K562 (cell line): ENCODE measurements around the gene CACNA2D2. TPM values are rescaled to one million over a fixed set of nuclear protein-coding genes. Genes with fewer than 3 reads are reported as not detected.
A peak's percentile ranks its signal among the peaks of the same experiment; 100 is the strongest.

Experiments
- ELF2 ChIP-seq: fragments of 250-450 bp; sonication (Bioruptor Pico); IDR thresholded peaks from 2 replicates; pipeline ENCODE4 v1.5.0; 2021; ENCODE audit warnings: mild to moderate bottlenecking
- MYNN ChIP-seq, 2 experiments: sonication (generic); formaldehyde crosslinking in 1 of 2; IDR thresholded peaks; 2 replicates each; pipeline versions ENCODE4 v1.5.0 to v1.6.1; 2016 to 2020; ENCODE audit warnings: antibody characterized with exemption in 1 of 2, missing genetic modification reagents in 1 of 2
- RFX1 ChIP-seq: fragments of 450-650 bp; IDR thresholded peaks from 2 replicates; pipeline ENCODE4 v1.6.1; 2016; ENCODE audit warnings: mild to moderate bottlenecking, moderate library complexity
- SLC30A9 ChIP-seq: fragments of 250-450 bp; sonication (Bioruptor Pico); IDR thresholded peaks from 2 replicates; pipeline ENCODE4 v1.8.0; 2022; ENCODE audit warnings: mild to moderate bottlenecking, moderate library complexity
- polyA plus RNA-seq, 8 experiments: library from polyadenylated mRNA; depleted of rRNA in 4 of 8; stranded (reverse) in 5 of 8; unstranded in 3 of 8; fragments of >200 nt; fragmentation: Nextera tagmentation in 2 of 8; fragmentation: Illumina TruSeq in 1 of 8; extraction: Ambion mirVana in 2 of 8; extraction: Trizol in 1 of 8; gene quantifications; 2 replicates each; pipeline versions ENCODE4 v1.2.1 to v1.2.3, GENCODE V29; 2011 to 2014; ENCODE audit warnings: inconsistent platforms in 1 of 8, missing spikeins in 1 of 8
- total RNA-seq, 7 experiments: library from RNA; depleted of rRNA in 6 of 7; stranded (reverse); fragments of >200 nt in 6 of 7; fragmentation: Illumina TruSeq in 2 of 7; extraction: Trizol in 2 of 7; gene quantifications; 2 replicates each; pipeline versions ENCODE4 v1.2.1 to v1.2.3, GENCODE V29; 2011 to 2021; ENCODE audit warnings: low replicate concordance in 1 of 7
- TF ChIP-seq, protein P1 (sequence below), 2 experiments: fragments of 450-650 bp; IDR thresholded peaks; 2 replicates each; pipeline ENCODE4 v1.6.1; 2016; ENCODE audit warnings: mild to moderate bottlenecking in 2 of 2, borderline replicate concordance in 1 of 2, low read depth in 1 of 2, moderate library complexity in 1 of 2
- TF ChIP-seq, protein P2 (sequence below): fragments of 200-600 bp; sonication (generic); IDR thresholded peaks from one replicate; pipeline ENCODE4 v1.6.1; 2012; ENCODE audit warnings: mild to moderate bottlenecking, low read depth, low read length, inconsistent platforms

The CACNA2D2 gene
- total and polyA plus RNA-seq, 9 of the 15 experiments (the other 6 are each of a cell fraction or from before 2014, with no cell fraction given): 0.11 to 0.58 (median 0.36) TPM; not detected in 2

DNA sequence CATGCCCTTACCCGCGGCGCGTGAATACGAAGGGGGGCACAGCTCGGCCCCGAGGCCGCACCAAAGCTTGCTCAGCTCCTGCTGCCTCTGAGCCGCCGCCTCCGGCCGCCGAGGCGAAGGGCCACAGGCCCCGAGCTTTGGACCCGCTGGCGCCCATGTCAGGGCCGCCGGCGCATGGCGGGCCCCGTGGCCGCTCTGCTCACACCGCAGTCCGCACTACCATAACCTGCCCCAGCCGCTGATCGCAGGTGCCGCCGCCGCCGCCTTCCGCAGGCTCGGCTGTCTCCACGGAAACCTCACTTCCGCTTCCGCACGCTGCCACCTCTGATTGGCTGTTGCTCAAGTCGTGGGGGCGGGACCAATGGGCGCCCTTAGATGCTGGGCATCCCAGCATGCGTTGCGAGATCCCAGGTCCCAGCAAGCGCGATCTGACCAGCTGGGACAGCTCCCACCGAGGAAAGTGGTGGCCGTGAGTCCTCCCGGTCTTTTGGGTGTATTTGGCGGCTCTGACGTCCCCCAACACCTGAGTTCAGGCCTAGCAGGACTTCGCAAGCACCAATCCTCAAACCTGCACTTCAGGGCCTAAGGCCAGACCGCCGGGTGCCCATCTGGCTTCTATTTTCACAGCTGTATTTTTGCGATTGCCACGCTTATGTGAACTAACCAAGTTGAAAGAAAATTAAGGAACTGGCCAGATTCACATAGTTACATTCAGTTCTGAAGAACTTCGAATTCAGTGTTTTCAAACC, 175.3 kb downstream of the CACNA2D2 start, which contains the start of gene TUSC2 (continued):
- TF ChIP-seq, protein P1, sequence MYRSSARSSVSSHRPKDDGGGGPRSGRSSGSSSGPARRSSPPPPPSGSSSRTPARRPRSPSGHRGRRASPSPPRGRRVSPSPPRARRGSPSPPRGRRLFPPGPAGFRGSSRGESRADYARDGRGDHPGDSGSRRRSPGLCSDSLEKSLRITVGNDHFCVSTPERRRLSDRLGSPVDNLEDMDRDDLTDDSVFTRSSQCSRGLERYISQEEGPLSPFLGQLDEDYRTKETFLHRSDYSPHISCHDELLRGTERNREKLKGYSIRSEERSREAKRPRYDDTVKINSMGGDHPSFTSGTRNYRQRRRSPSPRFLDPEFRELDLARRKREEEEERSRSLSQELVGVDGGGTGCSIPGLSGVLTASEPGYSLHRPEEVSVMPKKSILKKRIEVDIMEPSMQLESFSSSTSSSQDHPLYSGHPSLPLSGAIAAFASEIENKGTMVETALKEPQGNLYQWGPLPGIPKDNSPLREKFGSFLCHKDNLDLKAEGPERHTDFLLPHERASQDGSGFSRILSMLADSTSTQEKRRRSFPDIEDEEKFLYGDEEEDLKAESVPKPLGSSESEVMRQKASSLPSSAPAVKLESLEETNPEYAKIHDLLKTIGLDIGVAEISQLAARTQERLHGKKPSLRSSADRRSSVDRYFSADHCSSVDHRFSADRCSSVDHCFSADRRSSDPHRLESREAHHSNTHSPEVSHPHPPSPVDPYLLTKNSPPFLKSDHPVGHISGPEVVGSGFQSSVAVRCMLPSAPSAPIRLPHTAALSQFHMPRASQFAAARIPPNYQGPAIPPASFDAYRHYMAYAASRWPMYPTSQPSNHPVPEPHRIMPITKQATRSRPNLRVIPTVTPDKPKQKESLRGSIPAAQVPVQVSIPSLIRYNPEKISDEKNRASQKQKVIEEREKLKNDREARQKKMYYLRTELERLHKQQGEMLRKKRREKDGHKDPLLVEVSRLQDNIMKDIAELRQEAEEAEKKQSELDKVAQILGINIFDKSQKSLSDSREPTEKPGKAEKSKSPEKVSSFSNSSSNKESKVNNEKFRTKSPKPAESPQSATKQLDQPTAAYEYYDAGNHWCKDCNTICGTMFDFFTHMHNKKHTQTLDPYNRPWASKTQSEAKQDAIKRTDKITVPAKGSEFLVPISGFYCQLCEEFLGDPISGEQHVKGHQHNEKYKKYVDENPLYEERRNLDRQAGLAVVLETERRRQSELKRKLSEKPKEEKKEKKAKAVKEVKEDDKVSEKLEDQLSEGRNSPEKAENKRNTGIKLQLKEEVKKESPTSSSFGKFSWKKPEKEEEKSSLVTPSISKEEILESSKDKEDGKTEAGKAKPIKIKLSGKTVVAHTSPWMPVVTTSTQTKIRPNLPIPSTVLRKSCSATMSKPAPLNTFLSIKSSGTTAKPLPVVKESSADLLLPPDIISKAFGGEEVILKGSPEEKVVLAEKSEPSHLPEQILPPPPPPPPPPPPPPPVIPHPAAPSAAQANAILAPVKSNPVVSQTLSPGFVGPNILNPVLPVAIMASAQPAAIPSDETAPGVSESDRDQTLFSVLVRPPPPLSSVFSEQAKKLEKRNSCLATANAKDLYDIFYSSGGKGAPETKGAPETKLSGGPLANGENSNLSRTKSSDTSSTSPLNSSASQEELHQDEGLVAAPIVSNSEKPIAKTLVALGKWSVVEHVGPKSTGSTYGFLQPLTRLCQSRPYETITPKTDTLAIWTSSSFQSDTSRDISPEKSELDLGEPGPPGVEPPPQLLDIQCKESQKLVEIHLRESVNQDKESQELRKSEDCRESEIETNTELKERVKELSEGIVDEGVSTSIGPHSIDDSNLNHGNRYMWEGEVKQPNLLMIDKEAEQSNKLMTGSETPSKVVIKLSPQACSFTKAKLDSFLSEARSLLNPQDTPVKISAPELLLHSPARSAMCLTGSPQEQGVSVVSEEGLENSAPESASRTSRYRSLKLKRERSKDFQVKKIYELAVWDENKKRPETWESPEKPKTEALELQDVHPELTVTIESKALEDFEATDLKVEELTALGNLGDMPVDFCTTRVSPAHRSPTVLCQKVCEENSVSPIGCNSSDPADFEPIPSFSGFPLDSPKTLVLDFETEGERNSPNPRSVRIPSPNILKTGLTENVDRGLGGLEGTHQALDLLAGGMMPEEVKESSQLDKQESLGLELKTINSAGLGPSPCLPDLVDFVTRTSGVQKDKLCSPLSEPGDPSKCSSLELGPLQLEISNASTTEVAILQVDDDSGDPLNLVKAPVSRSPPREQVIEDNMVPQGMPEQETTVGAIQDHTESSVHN (IDR thresholded peaks at IDR 0.05; ENCODE audit: borderline replicate concordance in 1 of 2, low read depth in 1 of 2): no peak
- TF ChIP-seq, protein P2, sequence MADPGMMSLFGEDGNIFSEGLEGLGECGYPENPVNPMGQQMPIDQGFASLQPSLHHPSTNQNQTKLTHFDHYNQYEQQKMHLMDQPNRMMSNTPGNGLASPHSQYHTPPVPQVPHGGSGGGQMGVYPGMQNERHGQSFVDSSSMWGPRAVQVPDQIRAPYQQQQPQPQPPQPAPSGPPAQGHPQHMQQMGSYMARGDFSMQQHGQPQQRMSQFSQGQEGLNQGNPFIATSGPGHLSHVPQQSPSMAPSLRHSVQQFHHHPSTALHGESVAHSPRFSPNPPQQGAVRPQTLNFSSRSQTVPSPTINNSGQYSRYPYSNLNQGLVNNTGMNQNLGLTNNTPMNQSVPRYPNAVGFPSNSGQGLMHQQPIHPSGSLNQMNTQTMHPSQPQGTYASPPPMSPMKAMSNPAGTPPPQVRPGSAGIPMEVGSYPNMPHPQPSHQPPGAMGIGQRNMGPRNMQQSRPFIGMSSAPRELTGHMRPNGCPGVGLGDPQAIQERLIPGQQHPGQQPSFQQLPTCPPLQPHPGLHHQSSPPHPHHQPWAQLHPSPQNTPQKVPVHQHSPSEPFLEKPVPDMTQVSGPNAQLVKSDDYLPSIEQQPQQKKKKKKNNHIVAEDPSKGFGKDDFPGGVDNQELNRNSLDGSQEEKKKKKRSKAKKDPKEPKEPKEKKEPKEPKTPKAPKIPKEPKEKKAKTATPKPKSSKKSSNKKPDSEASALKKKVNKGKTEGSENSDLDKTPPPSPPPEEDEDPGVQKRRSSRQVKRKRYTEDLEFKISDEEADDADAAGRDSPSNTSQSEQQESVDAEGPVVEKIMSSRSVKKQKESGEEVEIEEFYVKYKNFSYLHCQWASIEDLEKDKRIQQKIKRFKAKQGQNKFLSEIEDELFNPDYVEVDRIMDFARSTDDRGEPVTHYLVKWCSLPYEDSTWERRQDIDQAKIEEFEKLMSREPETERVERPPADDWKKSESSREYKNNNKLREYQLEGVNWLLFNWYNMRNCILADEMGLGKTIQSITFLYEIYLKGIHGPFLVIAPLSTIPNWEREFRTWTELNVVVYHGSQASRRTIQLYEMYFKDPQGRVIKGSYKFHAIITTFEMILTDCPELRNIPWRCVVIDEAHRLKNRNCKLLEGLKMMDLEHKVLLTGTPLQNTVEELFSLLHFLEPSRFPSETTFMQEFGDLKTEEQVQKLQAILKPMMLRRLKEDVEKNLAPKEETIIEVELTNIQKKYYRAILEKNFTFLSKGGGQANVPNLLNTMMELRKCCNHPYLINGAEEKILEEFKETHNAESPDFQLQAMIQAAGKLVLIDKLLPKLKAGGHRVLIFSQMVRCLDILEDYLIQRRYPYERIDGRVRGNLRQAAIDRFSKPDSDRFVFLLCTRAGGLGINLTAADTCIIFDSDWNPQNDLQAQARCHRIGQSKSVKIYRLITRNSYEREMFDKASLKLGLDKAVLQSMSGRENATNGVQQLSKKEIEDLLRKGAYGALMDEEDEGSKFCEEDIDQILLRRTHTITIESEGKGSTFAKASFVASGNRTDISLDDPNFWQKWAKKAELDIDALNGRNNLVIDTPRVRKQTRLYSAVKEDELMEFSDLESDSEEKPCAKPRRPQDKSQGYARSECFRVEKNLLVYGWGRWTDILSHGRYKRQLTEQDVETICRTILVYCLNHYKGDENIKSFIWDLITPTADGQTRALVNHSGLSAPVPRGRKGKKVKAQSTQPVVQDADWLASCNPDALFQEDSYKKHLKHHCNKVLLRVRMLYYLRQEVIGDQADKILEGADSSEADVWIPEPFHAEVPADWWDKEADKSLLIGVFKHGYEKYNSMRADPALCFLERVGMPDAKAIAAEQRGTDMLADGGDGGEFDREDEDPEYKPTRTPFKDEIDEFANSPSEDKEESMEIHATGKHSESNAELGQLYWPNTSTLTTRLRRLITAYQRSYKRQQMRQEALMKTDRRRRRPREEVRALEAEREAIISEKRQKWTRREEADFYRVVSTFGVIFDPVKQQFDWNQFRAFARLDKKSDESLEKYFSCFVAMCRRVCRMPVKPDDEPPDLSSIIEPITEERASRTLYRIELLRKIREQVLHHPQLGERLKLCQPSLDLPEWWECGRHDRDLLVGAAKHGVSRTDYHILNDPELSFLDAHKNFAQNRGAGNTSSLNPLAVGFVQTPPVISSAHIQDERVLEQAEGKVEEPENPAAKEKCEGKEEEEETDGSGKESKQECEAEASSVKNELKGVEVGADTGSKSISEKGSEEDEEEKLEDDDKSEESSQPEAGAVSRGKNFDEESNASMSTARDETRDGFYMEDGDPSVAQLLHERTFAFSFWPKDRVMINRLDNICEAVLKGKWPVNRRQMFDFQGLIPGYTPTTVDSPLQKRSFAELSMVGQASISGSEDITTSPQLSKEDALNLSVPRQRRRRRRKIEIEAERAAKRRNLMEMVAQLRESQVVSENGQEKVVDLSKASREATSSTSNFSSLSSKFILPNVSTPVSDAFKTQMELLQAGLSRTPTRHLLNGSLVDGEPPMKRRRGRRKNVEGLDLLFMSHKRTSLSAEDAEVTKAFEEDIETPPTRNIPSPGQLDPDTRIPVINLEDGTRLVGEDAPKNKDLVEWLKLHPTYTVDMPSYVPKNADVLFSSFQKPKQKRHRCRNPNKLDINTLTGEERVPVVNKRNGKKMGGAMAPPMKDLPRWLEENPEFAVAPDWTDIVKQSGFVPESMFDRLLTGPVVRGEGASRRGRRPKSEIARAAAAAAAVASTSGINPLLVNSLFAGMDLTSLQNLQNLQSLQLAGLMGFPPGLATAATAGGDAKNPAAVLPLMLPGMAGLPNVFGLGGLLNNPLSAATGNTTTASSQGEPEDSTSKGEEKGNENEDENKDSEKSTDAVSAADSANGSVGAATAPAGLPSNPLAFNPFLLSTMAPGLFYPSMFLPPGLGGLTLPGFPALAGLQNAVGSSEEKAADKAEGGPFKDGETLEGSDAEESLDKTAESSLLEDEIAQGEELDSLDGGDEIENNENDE: no peak
- TF ChIP-seq RFX1 (peak; percentile 80; the same call in 1 of the 2 replicates), ELF2 (CRISPR knock-in tag) (0 out of 2 replicates have a peak, but pooled peaks have one; percentile 28), MYNN (IDR thresholded peaks at IDR 0.05) (no peak), MYNN (CRISPR knock-in tag; IDR thresholded peaks at IDR 0.05) (no peak), SLC30A9 (CRISPR knock-in tag) (no peak)
